Neural cell (in vitro differentiated cells): Measurements from ENCODE around the gene HOGA1. TPM values are rescaled to one million over a fixed set of nuclear protein-coding genes. Genes with fewer than 3 reads are reported as not detected.
"Not testable (repeated sequence)": the region's sequence is repeated elsewhere in the genome, so short reads cannot be mapped to it uniquely, and the experiment has no call there.

ENCODE experiments used
- H2AFZ ChIP-seq: fragments of 200-600, 300-800 bp; sonication (generic), shearing (Covaris generic); 2 replicates; pipeline ENCODE4 v1.6.0; 2014; ENCODE audit warnings: low read depth, mild to moderate bottlenecking, antibody characterized with exemption, low read length, moderate library complexity
- H3F3A ChIP-seq: fragments of 200-600 bp; shearing (Covaris generic); 2 replicates; pipeline ENCODE4 v1.6.1; 2016; ENCODE audit warnings: mild to moderate bottlenecking, moderate library complexity, mixed read lengths, antibody characterized with exemption, low read length; ENCODE audit not compliant: insufficient read depth, poor library complexity, severe bottlenecking
- H3K27ac ChIP-seq: fragments of 200-600, 300-800 bp; sonication (generic), shearing (Covaris generic); 2 replicates; pipeline ENCODE4 v1.5.1; 2014; ENCODE audit warnings: mild to moderate bottlenecking, low read length, moderate library complexity
- H3K27me3 ChIP-seq: fragments of 300-800, 200-600 bp; sonication (generic), shearing (Covaris generic); 2 replicates; pipeline ENCODE4 v1.6.0; 2014; ENCODE audit warnings: mild to moderate bottlenecking, low read depth, low read length, moderate library complexity; ENCODE audit not compliant: insufficient read depth
- H3K36me3 ChIP-seq: fragments of 300-800, 200-600 bp; sonication (generic), shearing (Covaris generic); 2 replicates; pipeline ENCODE4 v1.5.1; 2014; ENCODE audit warnings: mild to moderate bottlenecking, antibody characterized with exemption, low read length, moderate library complexity; ENCODE audit not compliant: insufficient read depth
- H3K4me2 ChIP-seq: fragments of 300-800, 200-600 bp; sonication (generic), shearing (Covaris generic); 2 replicates; pipeline ENCODE4 v1.6.0; 2014; ENCODE audit warnings: mild to moderate bottlenecking, low read length
- H3K4me3 ChIP-seq: fragments of 300-800, 200-600 bp; sonication (generic), shearing (Covaris generic); 2 replicates; pipeline ENCODE4 v1.5.1; 2014; ENCODE audit warnings: mild to moderate bottlenecking, low read length, moderate library complexity
- H3K79me2 ChIP-seq: fragments of 200-600 bp; shearing (Covaris generic); replicated peaks from 2 replicates; pipeline ENCODE4 v1.6.0; 2014; ENCODE audit warnings: mild to moderate bottlenecking, low read length, moderate library complexity; ENCODE audit not compliant: insufficient read depth
- H3K9ac ChIP-seq: fragments of 300-800, 200-600 bp; sonication (generic), shearing (Covaris generic); 2 replicates; pipeline ENCODE4 v1.6.1; 2016; ENCODE audit warnings: mild to moderate bottlenecking, low read length, mixed read lengths
- H3K9me2 ChIP-seq: fragments of 200-600 bp; shearing (Covaris generic); 2 replicates; pipeline ENCODE4 v1.6.1; 2016; ENCODE audit warnings: mild to moderate bottlenecking, low read length, mixed read lengths; ENCODE audit not compliant: insufficient read depth
- H3K9me3 ChIP-seq: fragments of 200-600, 300-800 bp; sonication (generic), shearing (Covaris generic); 2 replicates; pipeline ENCODE4 v1.6.1; 2016; ENCODE audit warnings: mild to moderate bottlenecking, mixed run types, low read length, moderate library complexity, mixed read lengths
- H4K20me1 ChIP-seq: fragments of 200-600 bp; shearing (Covaris generic); 2 replicates; pipeline ENCODE4 v1.6.1; 2016; ENCODE audit warnings: mild to moderate bottlenecking, mixed run types; ENCODE audit not compliant: insufficient read depth
- EP300 ChIP-seq: fragments of 450-650 bp; conservative IDR thresholded peaks from 2 replicates; pipeline ENCODE4 v1.6.1; 2014; ENCODE audit warnings: antibody characterized with exemption, mild to moderate bottlenecking, moderate library complexity; ENCODE audit not compliant: poor library complexity, severe bottlenecking
- EZH2 ChIP-seq: fragments of 200-600, 300-800 bp; shearing (Covaris generic), sonication (generic); IDR thresholded peaks from 2 replicates; pipeline ENCODE4 v1.6.1; 2014; ENCODE audit warnings: antibody characterized with exemption, low read length, borderline replicate concordance, mild to moderate bottlenecking; ENCODE audit not compliant: insufficient read depth, poor library complexity, severe bottlenecking
- MXI1 ChIP-seq: fragments of 450-650 bp; conservative IDR thresholded peaks from 2 replicates; pipeline ENCODE4 v1.6.1; 2014; ENCODE audit warnings: antibody characterized with exemption, mild to moderate bottlenecking; ENCODE audit not compliant: poor library complexity, severe bottlenecking
- POLR2AphosphoS5 ChIP-seq: IDR thresholded peaks from 2 replicates; pipeline ENCODE4 v1.6.1; 2012
- RAD21 ChIP-seq: fragments of 450-650 bp; conservative IDR thresholded peaks from 2 replicates; pipeline ENCODE4 v1.6.1; 2014; ENCODE audit warnings: antibody characterized with exemption, mild to moderate bottlenecking, moderate library complexity
- SMC3 ChIP-seq: fragments of 450-650 bp; conservative IDR thresholded peaks from 2 replicates; pipeline ENCODE4 v1.6.1; 2014; ENCODE audit warnings: antibody characterized with exemption, mild to moderate bottlenecking, moderate library complexity; ENCODE audit not compliant: poor library complexity
- TAF1 ChIP-seq: IDR thresholded peaks from 2 replicates; pipeline ENCODE4 v1.6.1; 2012; ENCODE audit warnings: low read depth
- polyA plus RNA-seq: library from polyadenylated mRNA; depleted of rRNA; stranded (reverse); fragments of >200 nt; gene quantifications from 2 replicates; pipeline ENCODE4 v1.2.3, GENCODE V29; 2014
- TF ChIP-seq, protein P1 (sequence below): fragments of 450-650 bp; IDR thresholded peaks from 2 replicates; pipeline ENCODE4 v1.5.1; 2014; ENCODE audit warnings: antibody characterized with exemption, mild to moderate bottlenecking, moderate library complexity; ENCODE audit not compliant: poor library complexity, severe bottlenecking
- TF ChIP-seq, protein P2 (sequence below): IDR thresholded peaks from 2 replicates; pipeline ENCODE4 v1.6.1; 2012; ENCODE audit warnings: borderline replicate concordance

The HOGA1 gene
- polyA plus RNA-seq, 1 donor from 2014 or later, result not detected

DNA sequence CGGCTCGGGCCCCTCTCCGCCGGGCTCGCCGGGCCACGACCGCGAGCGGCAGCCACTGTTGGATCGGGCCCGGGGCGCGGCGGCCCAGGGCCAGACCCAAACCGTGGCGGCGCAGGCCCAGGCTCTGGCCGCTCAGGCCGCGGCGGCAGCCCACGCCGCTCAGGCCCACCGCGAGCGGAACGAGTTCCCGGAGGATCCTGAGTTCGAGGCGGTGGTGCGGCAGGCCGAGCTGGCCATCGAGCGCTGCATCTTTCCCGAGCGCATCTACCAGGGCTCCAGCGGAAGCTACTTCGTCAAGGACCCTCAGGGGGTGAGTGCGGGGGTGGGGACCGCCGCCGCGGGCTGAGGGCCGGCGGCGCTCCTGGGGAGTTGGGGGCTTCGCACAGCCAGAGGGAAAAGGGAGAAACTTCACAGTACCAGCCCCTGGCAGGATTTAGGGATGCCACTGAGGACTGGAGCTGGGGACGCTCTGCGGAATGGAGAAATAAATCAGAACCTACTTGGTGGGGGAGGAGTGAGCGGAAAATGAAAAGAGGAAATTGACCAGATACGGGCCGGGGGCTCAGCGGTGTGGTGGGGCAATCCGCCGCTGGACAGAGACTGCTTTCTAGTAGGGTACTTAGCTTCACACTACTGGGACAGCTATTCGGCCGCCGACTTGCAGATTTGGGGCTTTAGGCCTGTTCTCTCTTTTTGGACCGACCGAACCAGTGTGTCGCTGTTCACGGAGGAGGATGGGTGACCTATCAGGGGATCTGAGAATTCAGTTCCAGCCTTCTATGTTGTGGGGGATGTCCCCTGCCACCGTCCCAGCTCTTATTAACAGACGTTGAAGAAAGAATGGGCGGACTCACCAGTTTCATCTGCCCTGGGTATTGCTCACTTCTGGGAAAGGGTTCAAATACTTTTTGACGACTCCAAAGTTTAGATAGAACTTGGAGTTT, 57.0 kb downstream of the HOGA1 start:
- Histone ChIP-seq H3K4me3 (peak overlapping the region; percentile 96), H3F3A (no peaks in the 10 kb centered on the region), H3K9ac (peak overlapping the region; percentile 71), H3K27me3 (no peaks in the 10 kb centered on the region), H3K79me2 (peaks cover 18% of the 10 kb centered on the region), H3K36me3 (no peaks in the 10 kb centered on the region), H4K20me1 (no peaks in the 10 kb centered on the region), H3K4me2 (peak overlapping the region; percentile 67), H3K9me2 (no peaks in the 10 kb centered on the region), H2AFZ (peak overlapping the region; percentile 27), H3K9me3 (no peaks in the 10 kb centered on the region), H3K27ac (peak overlapping the region; percentile 42)
- TF ChIP-seq SMC3 (peak; percentile 33), EP300 (no peak), RAD21 (peak; percentile 35), MXI1 (peak; percentile 78), EZH2 (no peak)
- TF ChIP-seq, protein P1, sequence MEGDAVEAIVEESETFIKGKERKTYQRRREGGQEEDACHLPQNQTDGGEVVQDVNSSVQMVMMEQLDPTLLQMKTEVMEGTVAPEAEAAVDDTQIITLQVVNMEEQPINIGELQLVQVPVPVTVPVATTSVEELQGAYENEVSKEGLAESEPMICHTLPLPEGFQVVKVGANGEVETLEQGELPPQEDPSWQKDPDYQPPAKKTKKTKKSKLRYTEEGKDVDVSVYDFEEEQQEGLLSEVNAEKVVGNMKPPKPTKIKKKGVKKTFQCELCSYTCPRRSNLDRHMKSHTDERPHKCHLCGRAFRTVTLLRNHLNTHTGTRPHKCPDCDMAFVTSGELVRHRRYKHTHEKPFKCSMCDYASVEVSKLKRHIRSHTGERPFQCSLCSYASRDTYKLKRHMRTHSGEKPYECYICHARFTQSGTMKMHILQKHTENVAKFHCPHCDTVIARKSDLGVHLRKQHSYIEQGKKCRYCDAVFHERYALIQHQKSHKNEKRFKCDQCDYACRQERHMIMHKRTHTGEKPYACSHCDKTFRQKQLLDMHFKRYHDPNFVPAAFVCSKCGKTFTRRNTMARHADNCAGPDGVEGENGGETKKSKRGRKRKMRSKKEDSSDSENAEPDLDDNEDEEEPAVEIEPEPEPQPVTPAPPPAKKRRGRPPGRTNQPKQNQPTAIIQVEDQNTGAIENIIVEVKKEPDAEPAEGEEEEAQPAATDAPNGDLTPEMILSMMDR, result no peak

DNA sequence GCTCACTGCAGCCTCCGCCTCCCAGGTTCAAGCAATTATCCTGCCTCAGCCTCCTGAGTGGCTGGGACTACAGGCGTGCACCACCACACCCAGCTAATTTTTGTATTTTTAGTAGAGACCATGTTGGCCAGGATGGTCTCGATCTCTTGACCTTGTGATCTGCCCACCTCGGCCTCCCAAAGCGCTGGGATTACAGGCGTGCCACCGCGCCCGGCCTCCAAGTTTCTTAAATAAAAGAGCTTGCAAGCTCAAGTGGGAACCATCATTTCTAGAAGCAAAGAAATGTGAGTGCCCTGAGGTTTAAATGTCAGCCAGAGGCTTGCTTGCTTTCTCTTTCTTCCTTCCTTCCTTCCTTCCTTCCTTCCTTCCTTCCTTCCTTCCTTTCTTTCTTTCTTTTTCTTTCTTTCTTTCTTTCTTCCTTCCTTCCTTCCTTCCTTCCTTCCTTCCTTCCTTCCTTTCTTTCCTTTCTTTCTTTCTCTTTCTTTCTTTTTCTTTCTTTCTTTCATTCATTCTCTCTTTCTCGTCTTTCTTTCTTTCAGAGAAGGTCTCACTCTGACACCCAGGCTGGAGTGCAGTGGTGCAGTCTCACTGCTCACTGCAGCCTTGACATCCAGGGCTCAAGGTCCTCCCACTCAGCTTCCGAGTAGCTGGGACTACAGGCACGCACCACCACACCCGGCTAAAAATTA, 58.4 kb downstream of the HOGA1 start:
- peaks cover 22% of the 10 kb centered on the region for H3K79me2 ChIP-seq
- not testable (repeated sequence) for H3K9ac ChIP-seq

DNA sequence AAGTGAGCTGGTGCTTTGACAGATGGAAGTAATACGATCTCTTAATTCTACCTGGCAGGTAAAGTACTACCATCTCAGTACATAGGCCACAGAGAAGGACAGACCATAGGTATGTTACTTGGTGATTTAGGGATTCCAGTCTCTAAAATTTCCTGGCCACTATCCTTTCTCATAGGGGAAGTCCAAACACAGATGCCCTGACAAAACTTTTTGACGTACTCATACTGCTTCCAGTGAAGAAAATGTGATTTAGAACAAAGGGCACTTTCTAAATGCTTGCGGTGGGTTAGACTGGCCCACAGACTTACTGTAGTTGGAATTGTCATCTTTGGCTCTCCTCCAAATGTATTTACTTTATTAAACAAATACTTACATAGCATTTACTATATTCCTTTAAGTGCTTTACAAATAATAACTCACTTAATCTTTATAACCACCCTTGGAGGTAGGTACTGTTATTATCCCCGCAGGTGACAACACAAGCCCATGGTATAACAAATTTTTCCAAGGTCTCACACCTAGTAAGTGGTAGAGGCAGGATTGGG, 59.3 kb downstream of the HOGA1 start:
- TF ChIP-seq EZH2 (no peak), POLR2AphosphoS5 (no peak), EP300 (no peak), TAF1 (no peak), RAD21 (no peak), MXI1 (no peak), SMC3 (no peak)
- TF ChIP-seq, protein P2, sequence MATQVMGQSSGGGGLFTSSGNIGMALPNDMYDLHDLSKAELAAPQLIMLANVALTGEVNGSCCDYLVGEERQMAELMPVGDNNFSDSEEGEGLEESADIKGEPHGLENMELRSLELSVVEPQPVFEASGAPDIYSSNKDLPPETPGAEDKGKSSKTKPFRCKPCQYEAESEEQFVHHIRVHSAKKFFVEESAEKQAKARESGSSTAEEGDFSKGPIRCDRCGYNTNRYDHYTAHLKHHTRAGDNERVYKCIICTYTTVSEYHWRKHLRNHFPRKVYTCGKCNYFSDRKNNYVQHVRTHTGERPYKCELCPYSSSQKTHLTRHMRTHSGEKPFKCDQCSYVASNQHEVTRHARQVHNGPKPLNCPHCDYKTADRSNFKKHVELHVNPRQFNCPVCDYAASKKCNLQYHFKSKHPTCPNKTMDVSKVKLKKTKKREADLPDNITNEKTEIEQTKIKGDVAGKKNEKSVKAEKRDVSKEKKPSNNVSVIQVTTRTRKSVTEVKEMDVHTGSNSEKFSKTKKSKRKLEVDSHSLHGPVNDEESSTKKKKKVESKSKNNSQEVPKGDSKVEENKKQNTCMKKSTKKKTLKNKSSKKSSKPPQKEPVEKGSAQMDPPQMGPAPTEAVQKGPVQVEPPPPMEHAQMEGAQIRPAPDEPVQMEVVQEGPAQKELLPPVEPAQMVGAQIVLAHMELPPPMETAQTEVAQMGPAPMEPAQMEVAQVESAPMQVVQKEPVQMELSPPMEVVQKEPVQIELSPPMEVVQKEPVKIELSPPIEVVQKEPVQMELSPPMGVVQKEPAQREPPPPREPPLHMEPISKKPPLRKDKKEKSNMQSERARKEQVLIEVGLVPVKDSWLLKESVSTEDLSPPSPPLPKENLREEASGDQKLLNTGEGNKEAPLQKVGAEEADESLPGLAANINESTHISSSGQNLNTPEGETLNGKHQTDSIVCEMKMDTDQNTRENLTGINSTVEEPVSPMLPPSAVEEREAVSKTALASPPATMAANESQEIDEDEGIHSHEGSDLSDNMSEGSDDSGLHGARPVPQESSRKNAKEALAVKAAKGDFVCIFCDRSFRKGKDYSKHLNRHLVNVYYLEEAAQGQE, result no peak
- TF ChIP-seq, protein P1, result no peak

More for the DNA sequence above, 58.4 kb downstream of the HOGA1 start:
- not testable (repeated sequence) for H3K9me3 ChIP-seq, H3K36me3 ChIP-seq, H3F3A ChIP-seq, H3K27ac ChIP-seq, H3K4me2 ChIP-seq, H4K20me1 ChIP-seq, H3K27me3 ChIP-seq, H3K9me2 ChIP-seq, H3K4me3 ChIP-seq, H2AFZ ChIP-seq

More for the DNA sequence above, 59.3 kb downstream of the HOGA1 start:
- H4K20me1 ChIP-seq, result no peaks in the 10 kb centered on the region
- no peak overlapping the region for H3K4me3 ChIP-seq
- no peaks in the 10 kb centered on the region for H3K36me3 ChIP-seq
- peaks cover 22% of the 10 kb centered on the region for H3K79me2 ChIP-seq
- no peaks in the 10 kb centered on the region for H3K9me3 ChIP-seq
- no peak overlapping the region for H2AFZ ChIP-seq
- H3K27me3 ChIP-seq, result no peaks in the 10 kb centered on the region
- H3F3A ChIP-seq, result no peaks in the 10 kb centered on the region
- H3K27ac ChIP-seq, result no peak overlapping the region
- no peaks in the 10 kb centered on the region for H3K9me2 ChIP-seq
- H3K9ac ChIP-seq, result no peak overlapping the region
- H3K4me2 ChIP-seq, result no peak overlapping the region
